Measurements from ENCODE around the gene COX8C.

The COX8C gene

GRCh38 chr14:93331002-93331727 lies 15.8 kb upstream of the COX8C start:
- TF ChIP-seq GATA3 (IDR thresholded peaks at IDR 0.05; ENCODE audit: low read depth, low read length) (no peak), GATA2 (IDR thresholded peaks at IDR 0.05; ENCODE audit: low read depth, low read length) (no peak)

- TF ChIP-seq GATA3 (IDR thresholded peaks at IDR 0.05; ENCODE audit: low read depth, low read length) (no peak), GATA2 (IDR thresholded peaks at IDR 0.05; ENCODE audit: low read depth, low read length) (no peak)
Measured at GRCh38 chr14:93331728-93332396, 15.1 kb upstream of the COX8C start.

- TF ChIP-seq GATA2 (IDR thresholded peaks at IDR 0.05; ENCODE audit: low read depth, low read length): no peak
- TF ChIP-seq GATA3 (IDR thresholded peaks at IDR 0.05; ENCODE audit: low read depth, low read length): no peak
Measured at GRCh38 chr14:93332397-93332852, 14.6 kb upstream of the COX8C start.

GRCh38 chr14:93332853-93333630 lies 13.9 kb upstream of the COX8C start, which contains the start of gene BTBD7:
TSS of gene BTBD7 (minus strand) at chr14:93333036. CDS start at chr14:93296051, 36,985 bp downstream.
- TF ChIP-seq GATA2 (IDR thresholded peaks at IDR 0.05; ENCODE audit: low read depth, low read length): no peak; the same call in 1 of the 2 replicates
- no peak for TF ChIP-seq GATA3 (IDR thresholded peaks at IDR 0.05; ENCODE audit: low read depth, low read length)

- TF ChIP-seq GATA3 (IDR thresholded peaks at IDR 0.05; ENCODE audit: low read depth, low read length): no peak
- no peak for TF ChIP-seq GATA2 (IDR thresholded peaks at IDR 0.05; ENCODE audit: low read depth, low read length)
Measured at GRCh38 chr14:93333631-93334103, 13.3 kb upstream of the COX8C start.

- TF ChIP-seq GATA3 (IDR thresholded peaks at IDR 0.05; ENCODE audit: low read depth, low read length): no peak
- no peak for TF ChIP-seq GATA2 (IDR thresholded peaks at IDR 0.05; ENCODE audit: low read depth, low read length)
Measured at GRCh38 chr14:93337143-93337753, 9.7 kb upstream of the COX8C start.

GRCh38 chr14:93337884-93338283 lies 9.1 kb upstream of the COX8C start:
- no peak for TF ChIP-seq GATA2 (IDR thresholded peaks at IDR 0.05; ENCODE audit: low read depth, low read length)
- no peak for TF ChIP-seq GATA3 (IDR thresholded peaks at IDR 0.05; ENCODE audit: low read depth, low read length)

- TF ChIP-seq GATA2 (IDR thresholded peaks at IDR 0.05; ENCODE audit: low read depth, low read length) (no peak), GATA3 (IDR thresholded peaks at IDR 0.05; ENCODE audit: low read depth, low read length) (no peak)
Measured at GRCh38 chr14:93343266-93343665, 3.7 kb upstream of the COX8C start.

GRCh38 chr14:93343797-93344196 lies 3.2 kb upstream of the COX8C start:
- no peak for TF ChIP-seq GATA3 (IDR thresholded peaks at IDR 0.05; ENCODE audit: low read depth, low read length)
- no peak for TF ChIP-seq GATA2 (IDR thresholded peaks at IDR 0.05; ENCODE audit: low read depth, low read length)

GRCh38 chr14:93347850-93348249 lies 868 bp downstream of the COX8C start:
- no peak for TF ChIP-seq GATA2 (IDR thresholded peaks at IDR 0.05; ENCODE audit: low read depth, low read length)
- TF ChIP-seq GATA3 (IDR thresholded peaks at IDR 0.05; ENCODE audit: low read depth, low read length): no peak

- TF ChIP-seq GATA3 (IDR thresholded peaks at IDR 0.05; ENCODE audit: low read depth, low read length): no peak
- TF ChIP-seq GATA2 (IDR thresholded peaks at IDR 0.05; ENCODE audit: low read depth, low read length): no peak
Measured at GRCh38 chr14:93348292-93348691, 1.3 kb downstream of the COX8C start.

- no peak for TF ChIP-seq GATA2 (IDR thresholded peaks at IDR 0.05; ENCODE audit: low read depth, low read length)
- TF ChIP-seq GATA3 (IDR thresholded peaks at IDR 0.05; ENCODE audit: low read depth, low read length): no peak
Measured at GRCh38 chr14:93368996-93369712, 22.2 kb downstream of the COX8C start.

- no peak for TF ChIP-seq GATA2 (IDR thresholded peaks at IDR 0.05; ENCODE audit: low read depth, low read length)
- TF ChIP-seq GATA3 (IDR thresholded peaks at IDR 0.05; ENCODE audit: low read depth, low read length): no peak
Measured at GRCh38 chr14:93369713-93370266, 22.8 kb downstream of the COX8C start.

Measured in SH-SY5Y (cell line).